Effector CD8-positive, alpha-beta T cell (primary cell): ENCODE results near the gene KIRREL3.

Experiments used
- DNase-seq: peaks from one replicate; lab custom pipeline; 2025; lab: John Stamatoyannopoulos, UW

Gene KIRREL3

GRCh38 chr11:126738295-126739031 is 262.1 kb downstream of the KIRREL3 start:
- DNase-seq: no peak

DNA sequence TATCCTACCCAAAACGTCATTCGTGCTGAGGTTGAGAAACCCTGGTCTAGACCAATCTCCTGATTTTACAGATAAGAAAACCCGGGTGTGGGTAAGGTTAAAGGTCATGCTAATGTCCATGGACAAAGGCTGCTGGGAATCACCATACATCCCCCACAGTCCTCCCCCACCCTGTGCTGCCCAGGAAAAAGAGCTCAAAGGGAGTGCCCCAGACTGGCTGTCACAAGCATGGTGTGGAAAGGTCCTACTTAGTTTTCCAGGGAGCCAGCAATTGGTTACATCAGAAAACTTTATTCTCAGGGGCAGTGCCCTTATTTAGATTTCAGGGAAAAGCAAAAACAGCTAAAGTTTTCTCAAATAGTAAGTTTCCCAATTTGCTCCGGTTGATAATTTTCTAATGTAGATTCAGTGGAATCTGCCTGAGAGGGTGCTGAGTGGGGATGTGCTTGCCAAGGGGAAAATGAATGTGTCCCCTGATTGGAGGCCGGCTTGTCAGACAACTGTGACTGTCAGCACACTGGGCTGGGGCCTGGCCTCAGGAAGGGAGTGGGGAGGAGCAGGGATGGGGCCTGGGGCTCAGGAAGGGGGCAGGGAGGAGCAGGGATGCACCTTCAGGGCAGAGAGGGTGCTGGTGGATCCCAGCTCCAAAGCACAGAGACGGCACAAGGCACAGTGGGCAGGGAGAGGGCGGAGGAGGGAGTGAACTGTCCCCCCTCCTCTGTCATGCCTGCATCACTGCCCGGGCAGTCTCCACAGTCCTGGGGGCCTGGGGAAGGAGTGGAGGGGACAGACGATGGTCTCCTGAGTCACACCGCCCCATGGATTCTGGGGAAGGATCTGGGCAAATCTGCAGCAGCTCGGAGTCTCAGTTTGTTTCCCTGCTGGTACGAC is 263.6 kb downstream of the KIRREL3 start:
- DNase-seq: no peak

- DNase-seq: no peak
Observed at GRCh38 chr11:126734752-126735151, 265.8 kb downstream of the KIRREL3 start.

DNA sequence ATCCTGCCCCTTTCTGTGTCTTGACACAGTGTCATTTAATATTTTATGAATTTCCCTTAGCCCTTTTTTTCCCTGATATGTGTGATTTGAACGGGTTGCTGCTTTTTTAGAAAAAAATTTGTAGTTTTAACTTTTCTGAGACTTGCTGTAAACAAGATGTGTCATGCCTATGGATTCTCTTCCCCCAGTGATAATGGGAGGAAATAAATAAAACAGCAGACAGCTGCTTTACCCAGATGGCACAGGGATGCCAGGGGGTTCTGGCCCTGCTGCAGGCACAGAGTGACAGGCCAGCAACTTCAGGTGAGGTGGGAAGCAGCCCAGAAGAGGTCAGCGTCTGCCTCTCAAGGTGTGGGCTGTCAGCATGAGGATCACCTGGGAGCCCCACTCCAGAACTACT is 266.9 kb downstream of the KIRREL3 start:
- no peak for DNase-seq

- DNase-seq: no peak
Observed at GRCh38 chr11:126732981-126733380, 267.6 kb downstream of the KIRREL3 start.

DNA sequence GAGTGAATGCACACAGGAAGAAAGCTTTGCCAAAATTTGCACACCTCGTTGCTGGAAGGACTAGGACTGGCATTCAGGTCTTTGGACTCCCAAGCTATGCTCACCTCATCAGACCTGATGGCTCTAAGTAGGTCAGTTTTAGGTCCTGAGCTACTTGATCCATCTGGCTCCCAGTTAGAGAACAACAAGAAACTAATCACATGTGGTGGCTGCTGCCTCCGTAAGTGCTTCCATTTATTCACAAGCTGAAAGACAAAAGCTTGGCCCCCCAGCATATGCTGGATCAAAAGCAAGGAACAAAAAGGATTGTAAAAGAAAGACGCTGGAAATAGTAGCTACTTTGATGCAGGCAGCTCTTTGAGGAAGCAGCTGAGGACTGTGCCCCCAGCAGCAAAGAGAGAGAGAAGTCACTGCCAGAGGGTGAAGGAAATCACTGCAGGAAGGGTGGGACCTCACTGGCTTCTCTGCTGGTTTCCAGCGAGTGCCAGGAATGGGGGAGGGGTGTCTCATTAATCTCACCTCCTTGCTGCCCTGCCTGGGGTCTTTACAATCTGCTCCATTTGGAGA is 268.9 kb downstream of the KIRREL3 start:
- DNase-seq: no peak

DNA sequence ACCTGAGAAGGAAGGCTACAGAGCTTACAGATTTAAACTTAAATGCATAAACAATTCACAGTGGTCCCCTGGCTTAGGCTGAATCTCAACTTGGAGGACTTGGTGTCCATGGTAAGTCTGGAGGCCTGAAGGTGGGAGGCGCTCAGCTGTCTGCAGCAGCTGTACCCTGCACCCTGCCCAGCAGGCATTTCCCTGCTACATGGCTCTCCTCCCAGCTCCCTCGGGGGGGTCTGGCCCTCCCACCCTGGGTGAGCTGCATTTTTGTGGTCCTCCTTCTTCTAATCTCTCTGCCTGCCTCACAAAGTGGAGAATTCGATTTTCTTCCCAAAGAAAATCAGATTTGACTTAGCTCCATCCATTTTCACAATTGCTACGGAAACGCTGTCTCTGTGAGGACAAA is 273.2 kb downstream of the KIRREL3 start:
- no peak for DNase-seq

DNA sequence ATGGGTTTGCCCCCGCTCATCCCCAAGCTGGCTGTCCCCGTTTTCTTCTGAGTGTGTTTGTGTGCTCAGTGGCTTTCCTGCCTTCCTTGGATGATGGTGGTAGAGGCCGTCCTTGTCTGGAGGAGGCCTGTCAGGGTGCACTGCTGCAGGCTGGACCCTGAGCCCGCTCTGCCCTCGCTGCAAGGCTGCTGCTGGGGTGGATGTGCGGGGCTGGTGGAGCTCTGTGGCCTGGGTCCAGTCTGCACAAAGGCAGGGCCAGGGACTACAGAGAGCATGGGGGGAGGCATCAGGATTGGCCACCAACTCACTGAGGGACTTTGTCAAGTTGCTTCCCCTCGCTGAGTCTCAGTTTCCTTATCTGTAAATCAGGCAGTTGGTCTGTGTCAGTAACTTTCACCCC is 275.0 kb downstream of the KIRREL3 start:
- no peak for DNase-seq

GRCh38 chr11:126725043-126725442 is 275.5 kb downstream of the KIRREL3 start:
- DNase-seq: no peak

- DNase-seq: no peak
Observed at GRCh38 chr11:126723665-126724045, 276.9 kb downstream of the KIRREL3 start.

- no peak for DNase-seq
Observed at GRCh38 chr11:126722956-126723664, 277.5 kb downstream of the KIRREL3 start.

GRCh38 chr11:126722006-126722736 is 278.4 kb downstream of the KIRREL3 start:
- no peak for DNase-seq

DNA sequence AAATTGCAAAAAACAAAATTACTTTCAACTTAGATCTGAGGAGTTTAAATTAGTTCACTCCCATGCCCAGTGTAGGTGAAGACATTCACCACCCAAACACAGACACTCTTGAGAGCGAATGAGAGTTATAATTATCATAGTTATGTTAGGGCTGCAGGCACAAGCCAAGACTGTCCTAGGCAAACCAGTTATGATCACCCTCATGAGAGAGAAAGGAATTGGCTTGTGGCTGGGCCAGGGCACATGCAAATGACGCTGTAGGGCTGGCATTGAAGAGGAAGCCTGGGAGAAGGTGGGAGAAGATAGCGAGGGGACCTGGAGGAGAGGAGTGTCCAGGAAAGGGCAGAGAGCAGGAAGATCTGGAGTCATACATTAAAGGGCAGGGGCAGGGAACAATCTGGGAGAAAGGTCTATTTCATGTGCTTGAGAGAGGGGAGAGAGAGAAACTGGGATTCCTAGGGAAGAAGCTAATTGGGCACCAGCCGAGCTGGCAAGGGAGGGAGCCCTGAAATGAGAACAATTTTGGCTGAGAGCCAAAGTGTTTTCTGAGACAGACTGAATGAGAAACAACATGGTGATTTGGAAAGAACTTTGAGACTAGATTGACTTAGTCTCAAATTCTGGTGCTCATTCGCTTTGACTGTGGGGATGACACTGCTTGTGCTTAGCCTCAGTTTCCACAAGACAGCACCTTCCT is 279.9 kb downstream of the KIRREL3 start:
- DNase-seq: no peak

DNA sequence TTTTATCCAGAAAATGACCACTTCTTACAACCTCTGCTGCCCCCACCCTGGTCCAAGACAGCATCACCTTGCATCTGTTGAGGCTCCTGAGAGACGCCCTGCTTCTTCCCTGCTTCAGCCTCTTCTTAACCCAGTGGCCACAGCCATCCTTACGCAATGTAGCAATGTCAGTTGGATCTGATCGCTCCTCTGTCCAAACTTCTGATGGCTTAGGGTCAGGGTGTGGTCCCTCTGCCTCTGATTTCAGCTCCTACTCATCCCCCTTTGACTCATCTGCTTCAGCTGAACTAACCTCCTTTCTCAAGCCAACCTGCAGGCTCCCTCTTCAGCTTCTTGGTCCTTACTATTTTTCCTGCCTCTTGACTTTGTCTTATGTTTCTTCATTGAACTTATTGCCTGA is 280.8 kb downstream of the KIRREL3 start:
- DNase-seq: no peak

DNA sequence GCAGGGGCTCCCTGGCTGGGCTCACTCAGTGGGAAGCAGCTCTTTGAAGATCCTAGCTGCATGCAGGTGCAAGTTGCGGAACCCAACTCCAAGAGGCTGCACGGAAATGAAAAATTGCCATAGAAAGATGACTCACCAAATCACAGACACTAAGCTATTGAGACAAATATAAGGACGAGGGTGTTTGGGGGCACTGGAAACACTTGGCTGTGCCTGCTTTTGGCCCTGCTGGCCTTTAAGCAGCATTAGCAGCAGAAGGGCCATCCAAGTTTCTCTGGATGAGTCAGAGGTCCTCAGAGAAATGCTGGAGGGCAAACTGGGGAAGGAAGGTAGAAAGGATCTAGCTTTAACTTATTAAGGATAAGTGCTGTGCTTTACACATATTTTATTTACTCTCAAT is 282.3 kb downstream of the KIRREL3 start:
- no peak for DNase-seq

- DNase-seq: no peak
Observed at GRCh38 chr11:126716456-126717083, 284.0 kb downstream of the KIRREL3 start.

DNA sequence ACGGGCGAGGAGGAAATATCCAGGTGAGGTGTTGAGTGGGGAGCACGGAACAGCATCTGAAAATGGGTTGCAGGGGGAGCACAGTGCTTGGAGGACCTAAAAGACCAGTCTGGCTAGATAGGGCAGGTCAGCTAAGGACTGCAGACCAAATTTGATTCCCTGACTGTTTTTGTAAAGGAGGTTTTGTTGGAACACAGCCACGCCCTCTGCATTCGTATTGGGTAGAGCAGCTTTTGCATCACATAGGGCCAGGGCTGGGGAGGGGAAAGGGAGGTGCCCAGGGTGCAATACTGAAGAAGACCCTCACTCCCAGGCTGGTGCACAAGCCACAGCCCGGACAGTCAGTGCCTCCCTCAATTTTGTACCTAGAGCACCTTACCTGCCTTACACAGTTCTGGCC is 286.8 kb downstream of the KIRREL3 start:
- no peak for DNase-seq

DNA sequence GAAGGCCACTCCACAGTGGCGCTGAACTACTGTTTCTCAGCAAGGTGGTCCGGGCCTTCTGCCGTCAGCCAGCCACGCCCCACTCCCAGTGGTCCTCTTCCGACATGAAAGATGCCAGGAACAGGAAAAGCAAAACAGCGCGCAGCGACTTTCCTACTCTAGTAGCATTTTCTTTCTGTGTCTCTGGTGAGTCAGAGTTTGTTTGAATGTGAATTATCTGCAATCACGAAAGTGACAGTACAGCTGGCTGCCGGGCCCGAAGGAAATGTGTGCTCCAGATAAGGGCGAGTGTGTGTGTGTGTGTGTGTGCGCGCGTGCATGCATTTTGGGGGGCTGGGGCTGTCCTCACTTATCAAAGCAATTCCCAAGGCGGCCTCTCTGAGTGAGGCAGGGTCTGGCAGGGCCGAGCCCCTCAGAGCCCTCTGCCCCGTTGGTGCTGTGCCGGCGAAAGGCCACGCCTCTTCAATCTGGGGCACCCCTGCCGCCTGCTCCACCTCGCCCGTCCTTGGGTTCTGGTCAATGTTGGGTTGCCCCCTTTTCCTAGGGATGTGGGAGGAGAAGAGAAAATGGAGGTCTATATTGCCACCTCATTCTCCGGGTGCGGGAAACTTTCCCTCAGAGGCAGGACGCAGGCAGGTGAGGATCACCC is 288.5 kb downstream of the KIRREL3 start:
- DNase-seq: no peak

DNA sequence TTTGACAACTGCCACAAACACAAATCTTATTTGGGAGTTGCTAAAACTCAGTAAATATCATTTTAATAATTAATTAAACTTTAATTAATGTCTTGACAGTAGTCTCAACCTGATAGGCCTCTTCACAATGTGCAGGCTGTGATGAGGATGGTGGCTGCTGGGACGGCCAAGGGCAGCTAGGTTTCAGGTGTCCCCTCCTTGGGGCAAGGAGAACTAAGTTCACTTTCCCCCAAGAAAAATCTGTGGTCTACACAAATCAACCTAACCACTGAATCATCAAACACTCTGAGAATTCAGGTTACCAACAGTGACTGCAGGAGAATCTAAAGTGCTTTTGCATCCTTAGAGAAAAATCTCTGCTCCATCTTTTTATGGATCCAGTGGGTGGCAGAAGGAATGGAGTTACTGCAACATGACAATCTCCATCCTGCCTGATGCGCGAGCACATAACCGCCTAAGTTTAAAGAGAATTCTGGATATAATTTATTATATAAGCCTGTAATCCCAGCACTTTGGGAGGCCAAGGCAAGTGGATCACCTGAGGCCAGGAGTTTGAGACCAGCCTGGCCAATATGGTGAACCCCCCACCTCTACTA is 289.7 kb downstream of the KIRREL3 start:
- DNase-seq: no peak

DNA sequence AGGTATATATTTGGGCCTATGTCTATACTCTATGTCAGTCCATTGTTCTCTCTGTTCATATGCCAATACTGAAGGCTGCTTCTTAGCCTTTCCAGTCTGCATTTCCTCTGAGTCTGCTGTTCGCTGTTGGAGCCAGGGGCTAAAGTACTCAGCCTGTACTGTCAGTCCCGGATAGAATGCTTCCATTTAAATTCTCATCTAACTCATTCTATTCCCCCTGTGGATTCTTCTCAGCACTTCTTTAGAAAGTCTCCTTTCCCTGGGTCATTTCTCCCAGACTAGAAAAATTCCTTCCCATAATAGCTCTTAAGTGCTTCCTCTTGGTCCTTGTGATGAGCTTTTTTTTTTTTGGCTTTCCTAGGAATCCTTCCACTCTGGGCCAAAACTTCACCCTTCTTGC is 293.1 kb downstream of the KIRREL3 start:
- DNase-seq: no peak
